CD14-positive monocyte (primary cell): Measurements from ENCODE around the gene FXYD6. TPM values are rescaled to one million over a fixed set of nuclear protein-coding genes. Genes with fewer than 3 reads are reported as not detected.
"Not testable (repeated sequence)": the region's sequence is repeated elsewhere in the genome, so short reads cannot be mapped to it uniquely, and the experiment has no call there.

Source experiments
- DNase-seq, 3 donors: peaks; one replicate each; pipeline ENCODE4 v3.0.0-alpha.2; 2011 to 2022
- H2AFZ ChIP-seq: 2 replicates; pipeline ENCODE4 v1.6.0; 2012; ENCODE audit warnings: mild to moderate bottlenecking, low read depth, low read length, inconsistent platforms; ENCODE audit not compliant: insufficient read depth, poor library complexity, severe bottlenecking
- H3K27ac ChIP-seq, 2 donors: 1 replicate in 1 of 2; 2 replicates in 1 of 2; pipeline ENCODE4 v1.5.1; 2012 to 2013; ENCODE audit warnings: low read length in 2 of 2, control low read depth in 1 of 2, inconsistent platforms in 1 of 2, low read depth in 1 of 2, mild to moderate bottlenecking in 1 of 2
- H3K27me3 ChIP-seq, 2 donors: one replicate each; pipeline versions ENCODE4 v1.6.0 to v1.6.1; 2011 to 2013; ENCODE audit warnings: low read length in 2 of 2; ENCODE audit not compliant: control insufficient read depth in 2 of 2, insufficient read depth in 2 of 2
- H3K36me3 ChIP-seq, 2 donors: replicated peaks in 1 of 2; 1 replicate in 1 of 2; 2 replicates in 1 of 2; pipeline versions ENCODE4 v1.5.1 to v1.6.1; 2012 to 2013; ENCODE audit warnings: low read length in 2 of 2, control low read depth in 1 of 2, inconsistent platforms in 1 of 2, mild to moderate bottlenecking in 1 of 2; ENCODE audit not compliant: insufficient read depth in 2 of 2, control insufficient read depth in 1 of 2
- H3K4me1 ChIP-seq, 2 donors: 1 replicate in 1 of 2; 2 replicates in 1 of 2; pipeline versions ENCODE4 v1.5.1 to v1.6.1; 2012 to 2013; ENCODE audit warnings: low read length in 2 of 2, control low read depth in 1 of 2, inconsistent platforms in 1 of 2, mild to moderate bottlenecking in 1 of 2, moderate library complexity in 1 of 2; ENCODE audit not compliant: insufficient read depth in 2 of 2, control insufficient read depth in 1 of 2
- H3K4me2 ChIP-seq: replicated peaks from 2 replicates; pipeline ENCODE3; 2012; ENCODE audit warnings: low read length, moderate library complexity, mild to moderate bottlenecking; ENCODE audit not compliant: poor library complexity, severe bottlenecking; ENCODE audit errors: extremely low read depth
- H3K4me3 ChIP-seq, 3 experiments: fragments of 200-600 bp in 1 of 3; sonication (generic) in 1 of 3; replicated peaks in 1 of 3; 1 replicate in 2 of 3; 2 replicates in 1 of 3; pipeline ENCODE4 v1.5.1; 2011 to 2013; ENCODE audit warnings: low read length in 3 of 3, mild to moderate bottlenecking in 3 of 3, control low read depth in 2 of 3, low read depth in 2 of 3, inconsistent platforms in 1 of 3, moderate library complexity in 1 of 3
- H3K79me2 ChIP-seq: 2 replicates; pipeline ENCODE4 v1.6.0; 2012; ENCODE audit warnings: mild to moderate bottlenecking, control low read depth, inconsistent platforms, low read length, moderate library complexity; ENCODE audit not compliant: insufficient read depth
- H3K9ac ChIP-seq: 2 replicates; pipeline ENCODE4 v1.6.0; 2017; ENCODE audit warnings: low read length, mild to moderate bottlenecking; ENCODE audit not compliant: insufficient read depth, poor library complexity, severe bottlenecking
- H3K9me3 ChIP-seq, 2 donors: replicated peaks in 1 of 2; 1 replicate in 1 of 2; 2 replicates in 1 of 2; pipeline versions ENCODE4 v1.5.1 to v1.6.1; 2012 to 2013; ENCODE audit warnings: low read length in 2 of 2, control low read depth in 1 of 2; ENCODE audit not compliant: control insufficient read depth in 1 of 2, insufficient read depth in 1 of 2
- H4K20me1 ChIP-seq: 2 replicates; pipeline ENCODE4 v1.6.0; 2012; ENCODE audit warnings: mild to moderate bottlenecking, low read length, control low read depth, moderate library complexity; ENCODE audit not compliant: insufficient read depth
- H3K27ac Mint-ChIP-seq, 7 donors: one replicate each; pipeline ENCODE4 v1.8.0; 2020; ENCODE audit warnings: mild to moderate bottlenecking in 7 of 7, mixed read lengths in 7 of 7, moderate library complexity in 6 of 7, inconsistent platforms in 2 of 7
- H3K27me3 Mint-ChIP-seq, 3 donors: one replicate each; pipeline ENCODE4 v1.8.0; 2021 to 2022; ENCODE audit warnings: low read depth in 3 of 3, mild to moderate bottlenecking in 3 of 3, mixed read lengths in 3 of 3, moderate library complexity in 3 of 3, inconsistent platforms in 1 of 3
- H3K36me3 Mint-ChIP-seq, 2 donors: one replicate each; pipeline ENCODE4 v1.8.0; 2020; ENCODE audit warnings: mixed read lengths in 2 of 2, inconsistent platforms in 1 of 2, mild to moderate bottlenecking in 1 of 2
- H3K4me1 Mint-ChIP-seq: one replicate; pipeline ENCODE4 v1.8.0; 2020; ENCODE audit warnings: mild to moderate bottlenecking, mixed read lengths
- H3K4me3 Mint-ChIP-seq, 2 donors: one replicate each; pipeline ENCODE4 v1.8.0; 2020; ENCODE audit warnings: mild to moderate bottlenecking in 2 of 2, mixed read lengths in 2 of 2, moderate library complexity in 1 of 2
- H3K9me3 Mint-ChIP-seq, 7 donors: one replicate each; pipeline ENCODE4 v1.8.0; 2020 to 2022; ENCODE audit warnings: mixed read lengths in 7 of 7, mild to moderate bottlenecking in 6 of 7, moderate library complexity in 6 of 7, inconsistent platforms in 2 of 7
- WGBS: methylation state at CpG from one replicate; pipeline ENCODE4 v1.1.5; 2013; ENCODE audit warnings: missing lambda C conversion rate; ENCODE audit not compliant: insufficient coverage; 5-methylcytosine and 5-hydroxymethylcytosine counted together
- intact Hi-C, 2 donors: fragments of 100-400 bp; cut with micrococcal nuclease; formaldehyde crosslinking; loops; one replicate each; pipeline versions ENCODE4 v1.15.0 to v1.15.1; 2023
- polyA plus RNA-seq, 3 donors: library from polyadenylated mRNA; depleted of rRNA in 1 of 3; unstranded in 2 of 3; stranded (reverse) in 1 of 3; fragments of 300-500 nt in 2 of 3; fragments of >200 nt in 1 of 3; fragmentation: Illumina TruSeq in 2 of 3; gene quantifications; 1 replicate in 2 of 3; 2 replicates in 1 of 3; pipeline ENCODE4 v1.2.3, GENCODE V29; 2012 to 2021
- TF ChIP-seq, protein P1 (sequence below): fragments of 200-600 bp; IDR thresholded peaks from one replicate; pipeline ENCODE4 v1.8.0; 2022; ENCODE audit warnings: antibody characterized with exemption, mild to moderate bottlenecking

FXYD6 gene
- polyA plus RNA-seq, 3 donors = 36.4 to 52.1 (median 44.1) TPM

DNA sequence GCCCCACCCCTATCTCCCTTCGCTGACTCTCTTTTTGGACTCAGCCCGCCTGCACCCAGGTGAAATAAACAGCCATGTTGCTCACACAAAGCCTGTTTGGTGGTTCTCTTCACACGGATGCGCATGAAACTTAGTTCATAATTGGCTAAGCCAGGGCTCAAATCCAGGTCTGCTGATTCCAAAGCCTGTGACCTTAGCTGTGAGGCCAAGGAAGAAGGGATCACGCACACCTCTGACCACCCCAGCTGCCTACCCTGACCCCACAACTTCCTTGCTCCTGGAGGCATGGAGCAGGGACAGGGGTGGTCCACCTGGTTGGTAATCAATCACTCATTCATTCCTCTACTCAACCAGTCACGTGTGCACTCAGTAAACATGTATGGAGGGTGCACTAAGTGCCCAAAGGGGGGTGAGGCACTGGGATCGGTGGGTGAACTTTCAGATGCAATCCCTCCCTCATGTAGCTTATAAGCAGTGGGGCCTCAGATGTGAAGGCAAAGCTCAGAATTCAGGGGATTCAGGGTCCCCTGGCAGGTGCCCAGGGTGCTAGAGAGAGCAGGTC is 62.2 kb downstream of the FXYD6 start:
- H3K9me3 ChIP-seq = no peaks in the 10 kb centered on the region
- TF ChIP-seq, protein P1, sequence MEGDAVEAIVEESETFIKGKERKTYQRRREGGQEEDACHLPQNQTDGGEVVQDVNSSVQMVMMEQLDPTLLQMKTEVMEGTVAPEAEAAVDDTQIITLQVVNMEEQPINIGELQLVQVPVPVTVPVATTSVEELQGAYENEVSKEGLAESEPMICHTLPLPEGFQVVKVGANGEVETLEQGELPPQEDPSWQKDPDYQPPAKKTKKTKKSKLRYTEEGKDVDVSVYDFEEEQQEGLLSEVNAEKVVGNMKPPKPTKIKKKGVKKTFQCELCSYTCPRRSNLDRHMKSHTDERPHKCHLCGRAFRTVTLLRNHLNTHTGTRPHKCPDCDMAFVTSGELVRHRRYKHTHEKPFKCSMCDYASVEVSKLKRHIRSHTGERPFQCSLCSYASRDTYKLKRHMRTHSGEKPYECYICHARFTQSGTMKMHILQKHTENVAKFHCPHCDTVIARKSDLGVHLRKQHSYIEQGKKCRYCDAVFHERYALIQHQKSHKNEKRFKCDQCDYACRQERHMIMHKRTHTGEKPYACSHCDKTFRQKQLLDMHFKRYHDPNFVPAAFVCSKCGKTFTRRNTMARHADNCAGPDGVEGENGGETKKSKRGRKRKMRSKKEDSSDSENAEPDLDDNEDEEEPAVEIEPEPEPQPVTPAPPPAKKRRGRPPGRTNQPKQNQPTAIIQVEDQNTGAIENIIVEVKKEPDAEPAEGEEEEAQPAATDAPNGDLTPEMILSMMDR = no peak
- Mint-ChIP-seq H3K4me1 (peaks cover 58% of the 10 kb centered on the region), H3K36me3 (no peaks in the 10 kb centered on the region), H3K4me3 (no peak overlapping the region), H3K27ac (peak overlapping the region; percentile 95 to 99 (median 99)), H3K9me3 (peaks cover 0 to 3% (median 0%) of the 10 kb centered on the region in 7 donors), H3K27me3 (peaks cover 2 to 8% (median 4%) of the 10 kb centered on the region in 3 donors)
- peak overlapping the region; percentile 10 for H2AFZ ChIP-seq
- peak overlapping the region; percentile 99 to 100 for H3K27ac ChIP-seq
- no peaks in the 10 kb centered on the region for H3K36me3 ChIP-seq
- peak overlapping the region; percentile 79 for H3K9ac ChIP-seq
- peak overlapping the region in 1 of 3 experiments; percentile 26 for H3K4me3 ChIP-seq
- no peak for DNase-seq
- no peak overlapping the region for H3K4me2 ChIP-seq
- H3K4me1 ChIP-seq = peaks cover 65 to 67% of the 10 kb centered on the region in 2 donors
- 95% methylated on average over 4 of the region's 7 CpGs for WGBS
- H3K79me2 ChIP-seq = no peaks in the 10 kb centered on the region
- no peaks in the 10 kb centered on the region for H3K27me3 ChIP-seq
- H4K20me1 ChIP-seq = no peaks in the 10 kb centered on the region
- intact Hi-C loops = no loop called here

DNA sequence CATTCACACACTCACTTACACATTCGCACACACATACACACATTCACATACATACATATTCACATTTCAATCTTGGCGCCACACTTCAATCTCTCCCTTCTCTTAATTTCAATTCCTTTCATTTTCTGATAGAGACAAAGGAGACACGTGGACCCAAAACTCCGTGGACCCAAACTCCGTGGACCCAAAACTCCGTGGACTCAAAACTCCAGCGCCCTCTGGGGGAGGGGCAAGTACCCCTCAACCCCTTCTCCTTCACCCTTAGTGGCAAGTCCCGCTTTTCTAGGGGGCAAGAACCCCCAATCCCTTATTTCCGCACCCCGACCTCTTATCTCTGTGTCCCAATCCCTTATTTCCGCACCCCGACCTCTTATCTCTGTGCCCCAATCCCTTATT is 66.4 kb downstream of the FXYD6 start:
- H3K4me2 ChIP-seq = not testable (repeated sequence)

More for the DNA sequence above, 66.4 kb downstream of the FXYD6 start:
- H3K9me3 ChIP-seq, H3K79me2 ChIP-seq, H3K4me3 ChIP-seq, H3K27me3 Mint-ChIP-seq, H3K9ac ChIP-seq, H3K27me3 ChIP-seq, DNase-seq, H3K36me3 ChIP-seq, H3K9me3 Mint-ChIP-seq, H2AFZ ChIP-seq, intact Hi-C loops, H4K20me1 ChIP-seq, H3K36me3 Mint-ChIP-seq, H3K27ac ChIP-seq: not testable (repeated sequence)
- H3K4me1 ChIP-seq = peaks cover 65 to 66% of the 10 kb centered on the region in 2 donors
- Mint-ChIP-seq H3K27ac (peak overlapping the region in 1 of 7 donors; percentile 88), H3K4me1 (peaks cover 58% of the 10 kb centered on the region), H3K4me3 (peak overlapping the region in 1 of 2 donors; percentile 5)
- WGBS = 91% methylated on average over 11 of the region's 12 CpGs
